GM19467 (cell line): ENCODE measurements around the gene TRIM32.

Experiments
- ATAC-seq: cut with Tn5 transposase; IDR thresholded peaks from one replicate; pipeline ENCODE4 v1.9.1; 2021; ENCODE audit warnings: mild to moderate bottlenecking, moderate library complexity; ENCODE audit not compliant: unreplicated experiment

The TRIM32 gene

GRCh38 chr9:116687074-116687753 lies at the start of gene TRIM32:
TRIM32 (plus strand) TSS chr9:116687305; CDS start chr9:116697743, 10,438 bp downstream.
- ATAC-seq: peak; percentile 100

DNA sequence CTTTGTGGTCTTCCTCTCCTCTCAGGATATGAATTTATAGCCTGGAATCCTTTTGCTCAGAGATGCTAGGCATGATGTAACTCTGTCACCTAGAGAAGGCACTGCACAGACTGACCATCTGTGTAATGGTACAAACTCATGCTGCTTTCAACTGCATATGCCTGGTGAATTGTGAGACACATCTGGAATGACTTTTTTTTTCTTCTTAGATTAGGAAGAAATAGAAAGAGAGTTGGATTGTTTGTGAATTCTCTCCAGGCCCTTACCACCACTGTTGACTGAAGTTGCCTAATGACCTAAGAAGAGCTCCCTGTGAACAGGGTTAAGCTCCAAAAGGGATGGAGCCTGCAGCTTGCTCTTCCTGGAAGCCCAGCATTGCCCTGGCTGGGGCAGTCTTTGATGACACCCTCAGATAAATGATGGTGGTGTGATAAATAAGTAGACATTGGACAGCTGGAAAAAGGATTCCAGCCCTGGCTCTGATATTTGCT lies 47.8 kb upstream of the TRIM32 start:
- ATAC-seq: no peak

- no peak for ATAC-seq
These were observed 45.6 kb upstream of the TRIM32 start for GRCh38 chr9:116641292-116642059.

DNA sequence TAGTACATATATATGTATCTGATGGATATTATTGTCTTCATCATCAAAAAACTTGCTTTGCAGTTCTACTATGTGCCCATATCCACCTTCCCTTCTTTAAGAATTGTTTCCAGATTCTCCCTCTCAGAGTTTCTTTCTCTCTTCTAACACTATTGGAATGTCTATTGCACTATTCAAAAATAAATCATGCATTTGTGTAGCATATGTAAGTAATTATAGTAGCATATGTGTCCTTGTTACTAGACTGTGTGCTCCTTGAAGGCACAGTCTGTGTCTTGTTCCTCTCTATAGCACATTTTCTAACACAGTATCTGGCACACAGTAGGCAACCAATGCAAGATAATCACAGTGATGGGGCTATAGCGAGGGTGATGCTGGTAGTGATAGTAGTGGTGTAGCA lies 43.4 kb upstream of the TRIM32 start:
- ATAC-seq: no peak

GRCh38 chr9:116644091-116644688 lies 42.9 kb upstream of the TRIM32 start:
- no peak for ATAC-seq

GRCh38 chr9:116646661-116647514 lies 40.2 kb upstream of the TRIM32 start:
- no peak for ATAC-seq

DNA sequence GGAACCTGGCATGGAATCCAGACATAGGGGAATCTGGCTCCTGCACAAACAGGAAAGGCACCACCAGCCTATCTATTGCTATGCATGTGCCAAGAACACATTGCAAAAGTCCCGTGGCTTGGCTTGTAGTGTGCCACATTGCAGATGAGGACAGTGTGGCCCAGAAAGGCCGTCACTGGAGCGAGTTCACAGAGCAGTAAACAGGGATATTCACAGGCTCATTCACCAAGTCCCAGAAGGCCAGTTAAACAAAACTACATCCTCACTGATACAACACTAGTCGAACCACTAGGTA lies 39.6 kb upstream of the TRIM32 start:
- ATAC-seq: no peak

GRCh38 chr9:116653348-116654058 lies 33.6 kb upstream of the TRIM32 start:
- ATAC-seq: no peak

DNA sequence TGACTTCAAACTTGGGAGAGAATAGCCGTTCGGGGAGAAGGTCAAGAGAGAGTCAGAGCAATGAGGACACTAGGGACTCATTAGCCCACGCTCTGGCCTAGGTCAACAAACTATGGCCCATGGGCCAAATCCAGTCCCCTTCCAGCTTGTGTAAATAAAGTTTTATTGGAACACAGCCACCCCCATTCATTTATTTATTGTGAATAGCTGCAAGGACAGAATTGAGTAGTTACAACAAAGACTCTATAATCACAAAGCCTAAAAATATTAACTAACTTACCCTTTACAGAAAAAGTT lies 33.1 kb upstream of the TRIM32 start:
- no peak for ATAC-seq

DNA sequence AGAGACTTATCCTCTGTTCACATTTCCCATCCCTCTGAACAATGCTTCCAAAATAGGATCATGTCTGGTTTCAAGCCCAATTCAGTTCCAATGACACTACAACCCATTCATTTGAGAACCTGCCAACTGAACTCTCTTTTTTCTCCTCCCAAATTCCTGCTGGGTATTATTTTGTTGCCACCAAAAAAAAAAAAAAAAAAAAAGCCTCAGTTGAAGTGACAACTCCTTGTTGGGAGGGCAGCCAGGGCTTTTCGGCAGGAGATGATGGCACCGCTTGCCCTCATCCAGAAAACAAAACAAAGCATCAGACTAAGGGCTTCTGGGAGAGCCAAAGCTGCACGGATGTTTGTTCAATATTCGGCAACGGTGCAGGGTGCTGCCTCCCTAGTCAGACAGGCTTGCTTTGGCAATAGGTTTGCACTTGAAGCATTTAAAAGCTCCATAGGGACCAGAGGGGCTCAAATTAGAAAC lies 30.6 kb upstream of the TRIM32 start:
- ATAC-seq: no peak

- no peak for ATAC-seq
These were observed 30.1 kb upstream of the TRIM32 start for GRCh38 chr9:116656977-116657376.

- no peak for ATAC-seq
These were observed 28.8 kb upstream of the TRIM32 start for GRCh38 chr9:116658265-116658664.

DNA sequence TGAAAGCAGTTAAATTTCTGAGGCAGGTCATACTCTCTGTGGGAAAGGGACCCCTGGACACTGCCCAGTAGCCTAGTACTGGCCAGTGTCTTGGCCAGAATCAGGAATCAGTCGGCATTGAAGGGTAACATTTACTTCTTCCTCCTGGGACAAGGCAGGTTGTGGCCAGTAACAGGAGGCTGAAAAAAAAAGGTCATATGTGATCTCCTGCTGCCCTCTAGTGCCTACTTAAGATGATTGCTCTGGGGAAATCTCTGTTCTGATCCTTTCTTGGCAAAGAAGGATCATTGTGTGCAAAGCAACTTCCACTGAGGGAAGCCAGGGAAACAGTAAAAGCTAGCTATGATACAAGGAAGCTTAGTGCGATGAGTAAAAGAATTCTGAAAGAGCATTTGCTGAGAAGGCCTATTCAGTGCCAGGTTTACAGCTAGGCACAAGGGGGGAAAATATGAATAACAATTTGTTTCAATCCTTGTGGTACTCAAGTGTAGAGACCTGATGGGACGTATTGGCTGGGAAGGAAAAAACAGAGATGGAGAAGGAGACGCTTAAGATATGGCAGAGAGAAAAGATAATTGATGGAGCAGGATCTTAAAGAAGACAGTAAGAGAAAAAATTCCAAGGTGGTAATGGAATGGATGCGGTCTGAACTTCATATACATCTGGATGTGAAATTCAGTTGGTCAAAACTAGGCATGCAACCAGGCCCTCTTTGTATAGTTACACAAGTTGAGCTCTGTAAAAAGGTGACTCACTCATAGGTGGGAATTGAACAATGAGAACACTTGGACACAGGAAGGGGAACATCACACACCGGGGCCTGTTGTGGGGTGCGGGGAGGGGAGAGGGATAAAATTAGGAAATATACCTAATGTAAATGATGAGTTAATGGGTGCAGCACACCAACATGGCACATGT lies 25.8 kb upstream of the TRIM32 start:
- no peak for ATAC-seq

DNA sequence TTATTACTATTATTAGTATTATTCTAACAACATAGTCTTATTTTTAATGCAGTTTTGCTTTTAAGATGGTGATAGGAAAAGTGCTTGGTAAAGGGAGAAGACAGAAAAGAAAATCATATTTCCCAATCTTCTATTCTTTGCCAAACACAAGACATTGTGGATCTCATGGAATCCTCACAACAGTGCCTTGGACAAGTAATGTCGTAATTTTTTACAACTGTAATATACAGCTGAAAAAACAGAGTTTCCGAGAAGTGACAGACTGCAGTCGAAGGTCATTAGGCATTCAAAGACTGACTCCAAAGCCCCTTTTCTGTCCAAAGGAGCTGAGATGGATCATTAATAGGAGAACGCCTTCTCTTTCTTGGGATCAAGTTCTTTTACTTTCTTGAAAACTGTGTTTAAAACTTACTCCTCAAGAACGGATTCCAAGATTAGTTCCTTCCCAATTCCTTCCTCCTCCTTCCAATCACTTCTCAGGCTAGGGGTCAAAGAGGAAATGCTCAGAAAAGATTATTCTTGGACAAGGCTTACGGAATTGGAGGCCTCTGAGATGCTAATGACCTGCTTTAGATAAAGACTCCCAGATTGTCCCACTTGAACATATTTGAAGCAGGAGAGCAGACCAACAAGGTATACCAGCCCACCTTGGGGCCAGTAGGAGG lies 24.3 kb upstream of the TRIM32 start:
- no peak for ATAC-seq

- no peak for ATAC-seq
These were observed 23.5 kb upstream of the TRIM32 start for GRCh38 chr9:116663581-116663980.

DNA sequence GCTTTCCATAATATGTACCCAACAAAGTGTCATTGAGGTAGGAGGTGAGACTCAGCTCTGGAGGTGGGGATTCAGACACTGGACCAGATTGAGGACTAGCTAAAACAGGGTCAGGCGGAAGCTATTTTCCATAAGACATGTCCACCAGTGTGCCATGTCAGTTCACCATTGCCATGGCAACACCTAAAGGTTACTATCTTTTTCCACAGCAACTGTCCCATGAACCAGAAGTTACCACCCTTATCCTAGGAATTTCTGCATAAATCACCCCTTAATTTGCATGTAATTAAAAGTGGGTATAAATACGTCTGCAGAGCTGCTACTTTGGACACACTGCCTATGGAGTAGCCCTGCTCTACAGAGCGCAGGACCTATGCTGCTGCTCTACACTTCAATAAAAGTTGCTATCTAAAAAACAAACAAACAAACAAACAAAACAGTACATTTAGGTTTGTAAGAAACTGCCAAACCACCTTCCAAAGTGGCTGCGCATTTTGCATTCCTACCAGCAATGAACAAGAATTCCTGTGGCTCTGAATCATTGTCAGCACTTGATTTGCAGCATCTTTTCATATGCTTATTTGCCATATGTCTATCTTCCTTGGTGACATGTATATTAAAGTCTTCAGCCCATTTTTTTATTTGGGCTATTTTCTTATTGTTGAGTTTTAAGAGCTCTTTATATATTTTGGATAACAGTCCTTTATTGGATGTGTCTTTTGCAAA lies 18.0 kb upstream of the TRIM32 start:
- ATAC-seq: no peak

- no peak for ATAC-seq
These were observed 15.5 kb upstream of the TRIM32 start for GRCh38 chr9:116671605-116672004.

DNA sequence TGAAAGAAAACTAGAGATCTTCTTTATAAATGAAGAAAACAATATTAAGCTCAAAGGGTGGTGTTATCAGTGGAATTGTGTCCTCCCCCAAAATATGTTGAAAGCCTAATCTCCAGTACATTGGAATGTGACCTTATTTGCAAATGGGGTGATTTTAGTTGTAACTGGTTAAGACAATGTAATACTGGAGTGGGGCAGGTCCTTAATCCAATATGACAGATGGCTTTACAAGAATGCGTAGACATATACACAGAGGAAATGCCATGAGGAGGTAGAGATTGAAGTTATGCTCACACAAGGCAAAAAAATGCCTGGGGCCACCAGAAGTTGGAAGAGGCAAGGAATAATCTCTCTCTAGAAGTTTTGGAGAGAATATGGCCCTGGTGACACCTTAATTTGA lies 13.7 kb upstream of the TRIM32 start:
- ATAC-seq: no peak
